GM12878 (cell line): ENCODE results near the gene GRIN2A. TPM values are rescaled to one million over a fixed set of nuclear protein-coding genes. Genes with fewer than 3 reads are reported as not detected.

Experiments
- ATAC-seq: fragments of 200-7000 bp; cut with Tn5 transposase; 3 replicates; pipeline ENCODE4 v1.9.1; 2020; ENCODE audit warnings: mild to moderate bottlenecking, moderate library complexity
- BruUV-seq: library from RNA; stranded (reverse); fragments of 400-500 nt; replicated peaks from 2 replicates; lab custom pipeline; 2021; lab: Mats Ljungman, UMichigan
- CTCF ChIA-PET: fragments of 300-600 bp; sonication (Branson Sonifier 250); formaldehyde crosslinking; extraction: SDS; loops from one replicate; lab custom pipeline; 2021; ENCODE audit warnings: inconsistent platforms; lab: Yijun Ruan, JAX
- POLR2A ChIA-PET: fragments of 350-600 bp; formaldehyde crosslinking; extraction: SDS; loops from one replicate; lab custom pipeline; 2021; ENCODE audit warnings: inconsistent platforms; lab: Charles Lee
- RAD21 ChIA-PET: fragments of 300-600 bp; sonication (Branson Sonifier 250); formaldehyde crosslinking; loops from one replicate; lab custom pipeline; 2023; ENCODE audit warnings: antibody characterized with exemption; ENCODE audit not compliant: unreplicated experiment; lab: Charles Lee
- SMC1A ChIA-PET: fragments of 300-600 bp; sonication (Branson Sonifier 250); formaldehyde crosslinking; loops from one replicate; lab custom pipeline; 2023; ENCODE audit not compliant: unreplicated experiment, uncharacterized antibody; lab: Charles Lee
- DNase-seq: peaks from one replicate; pipeline ENCODE4 v3.0.0-alpha.2; 2011; ENCODE audit warnings: low read depth, low spot score
- FAIRE-seq: peaks from 3 replicates; lab custom pipeline; 2011; peaks lifted over from hg19 to GRCh38; lab: Jason Lieb, UNC
- H2AFZ ChIP-seq: 2 replicates; pipeline ENCODE4 v1.6.0; 2011; ENCODE audit warnings: low read depth, low read length, control low read depth; ENCODE audit not compliant: control insufficient read depth
- H3K27ac ChIP-seq: 2 replicates; pipeline ENCODE4 v1.5.1; 2011; ENCODE audit warnings: control low read depth; ENCODE audit not compliant: control insufficient read depth, insufficient read depth
- H3K27me3 ChIP-seq, 2 experiments: replicated peaks in 1 of 2; 2 replicates each; pipeline versions ENCODE4 v1.6.0 to v1.6.1; 2011; ENCODE audit warnings: low read length in 1 of 2; ENCODE audit not compliant: control insufficient read depth in 2 of 2, insufficient read depth in 2 of 2
- H3K36me3 ChIP-seq, 2 experiments: 2 replicates each; pipeline ENCODE4 v1.5.1; 2011; ENCODE audit warnings: low read length in 1 of 2; ENCODE audit not compliant: control insufficient read depth in 2 of 2, insufficient read depth in 2 of 2
- H3K4me1 ChIP-seq: 2 replicates; pipeline ENCODE4 v1.6.1; 2011; ENCODE audit warnings: mild to moderate bottlenecking, low read length, moderate library complexity, mixed read lengths; ENCODE audit not compliant: control insufficient read depth, insufficient read depth
- H3K4me2 ChIP-seq: 2 replicates; pipeline ENCODE4 v1.6.0; 2011; ENCODE audit warnings: control low read depth; ENCODE audit not compliant: control insufficient read depth, insufficient read depth
- H3K4me3 ChIP-seq: fragments of 200-600 bp; sonication (generic); 2 replicates; pipeline ENCODE4 v1.5.1; 2016
- H3K79me2 ChIP-seq: 2 replicates; pipeline ENCODE4 v1.6.0; 2011; ENCODE audit warnings: low read length; ENCODE audit not compliant: control insufficient read depth, insufficient read depth
- H3K9ac ChIP-seq: 2 replicates; pipeline ENCODE4 v1.8.0; 2011; ENCODE audit warnings: low read length, control low read depth, mixed read lengths; ENCODE audit not compliant: control insufficient read depth, insufficient read depth
- H3K9me3 ChIP-seq: replicated peaks from 3 replicates; pipeline ENCODE4 v1.5.1; 2011; ENCODE audit warnings: mild to moderate bottlenecking, low read length; ENCODE audit not compliant: control insufficient read depth, insufficient read depth
- H4K20me1 ChIP-seq: 2 replicates; pipeline ENCODE4 v1.6.0; 2011; ENCODE audit not compliant: control insufficient read depth, insufficient read depth
- FOXK2 ChIP-seq: fragments of 450-650 bp; IDR thresholded peaks from 2 replicates; pipeline ENCODE4 v1.6.1; 2017; ENCODE audit warnings: mild to moderate bottlenecking, moderate library complexity
- ZBED1 ChIP-seq: IDR thresholded peaks from 2 replicates; pipeline ENCODE4 v1.6.1; 2016; ENCODE audit warnings: borderline replicate concordance
- WGBS: methylation state at CpG from one replicate; pipeline ENCODE4 v1.1.6; 2016; ENCODE audit warnings: low lambda C conversion rate; ENCODE audit not compliant: insufficient replicate concordance, insufficient coverage; ENCODE audit errors: missing lambda C conversion rate; 5-methylcytosine and 5-hydroxymethylcytosine counted together
- in situ Hi-C: fragments of 300-500 bp; cut with MboI; formaldehyde crosslinking; loops from 9 replicates; pipeline ENCODE4 v1.14.3; 2018; ENCODE audit warnings: mixed read lengths
- intact Hi-C: fragments of 100-400 bp; cut with micrococcal nuclease; formaldehyde crosslinking; loops from one replicate; pipeline ENCODE4 v1.14.2; 2022; ENCODE audit not compliant: unreplicated experiment
- polyA plus RNA-seq, 11 experiments: library from polyadenylated mRNA; depleted of rRNA in 4 of 11; unstranded in 6 of 11; stranded (reverse) in 5 of 11; fragments of >200 nt; fragmentation: Nextera tagmentation in 4 of 11; fragmentation: Illumina TruSeq in 1 of 11; extraction: Ambion mirVana in 4 of 11; extraction: Trizol in 1 of 11; gene quantifications; 1 replicate in 1 of 11; 2 replicates in 10 of 11; pipeline versions ENCODE4 v1.2.1 to v1.2.3, GENCODE V29; 2011 to 2016; ENCODE audit warnings: inconsistent platforms in 2 of 11, missing spikeins in 2 of 11, low read depth in 1 of 11
- total RNA-seq, 4 experiments: library from RNA; depleted of rRNA in 3 of 4; stranded (reverse); fragments of >200 nt in 3 of 4; fragmentation: Illumina TruSeq in 1 of 4; extraction: Trizol in 1 of 4; gene quantifications; 2 replicates each; pipeline versions ENCODE4 v1.2.1 to v1.2.3, GENCODE V29; 2013 to 2021
- TF ChIP-seq, protein P1 (sequence below): IDR thresholded peaks from 2 replicates; pipeline ENCODE4 v1.6.1; 2012; ENCODE audit warnings: improper control_type of control experiment, low read depth, low read length; ENCODE audit not compliant: insufficient replicate concordance
- TF ChIP-seq, protein P2 (sequence below): IDR thresholded peaks from 2 replicates; pipeline ENCODE4 v1.6.1; 2012; ENCODE audit warnings: mild to moderate bottlenecking, low read depth, low read length
- TF ChIP-seq, protein P3 (sequence below): fragments of 450-650 bp; formaldehyde crosslinking; IDR thresholded peaks from 2 replicates; pipeline ENCODE4 v1.4.0; 2020; ENCODE audit warnings: mild to moderate bottlenecking, moderate library complexity

GRIN2A gene
- total and polyA plus RNA-seq, 10 of the 15 experiments (the other 5 are each of a cell fraction or from before 2014, with no cell fraction given): 2.4 to 13.3 (median 7.3) TPM

- TF ChIP-seq, protein P1, sequence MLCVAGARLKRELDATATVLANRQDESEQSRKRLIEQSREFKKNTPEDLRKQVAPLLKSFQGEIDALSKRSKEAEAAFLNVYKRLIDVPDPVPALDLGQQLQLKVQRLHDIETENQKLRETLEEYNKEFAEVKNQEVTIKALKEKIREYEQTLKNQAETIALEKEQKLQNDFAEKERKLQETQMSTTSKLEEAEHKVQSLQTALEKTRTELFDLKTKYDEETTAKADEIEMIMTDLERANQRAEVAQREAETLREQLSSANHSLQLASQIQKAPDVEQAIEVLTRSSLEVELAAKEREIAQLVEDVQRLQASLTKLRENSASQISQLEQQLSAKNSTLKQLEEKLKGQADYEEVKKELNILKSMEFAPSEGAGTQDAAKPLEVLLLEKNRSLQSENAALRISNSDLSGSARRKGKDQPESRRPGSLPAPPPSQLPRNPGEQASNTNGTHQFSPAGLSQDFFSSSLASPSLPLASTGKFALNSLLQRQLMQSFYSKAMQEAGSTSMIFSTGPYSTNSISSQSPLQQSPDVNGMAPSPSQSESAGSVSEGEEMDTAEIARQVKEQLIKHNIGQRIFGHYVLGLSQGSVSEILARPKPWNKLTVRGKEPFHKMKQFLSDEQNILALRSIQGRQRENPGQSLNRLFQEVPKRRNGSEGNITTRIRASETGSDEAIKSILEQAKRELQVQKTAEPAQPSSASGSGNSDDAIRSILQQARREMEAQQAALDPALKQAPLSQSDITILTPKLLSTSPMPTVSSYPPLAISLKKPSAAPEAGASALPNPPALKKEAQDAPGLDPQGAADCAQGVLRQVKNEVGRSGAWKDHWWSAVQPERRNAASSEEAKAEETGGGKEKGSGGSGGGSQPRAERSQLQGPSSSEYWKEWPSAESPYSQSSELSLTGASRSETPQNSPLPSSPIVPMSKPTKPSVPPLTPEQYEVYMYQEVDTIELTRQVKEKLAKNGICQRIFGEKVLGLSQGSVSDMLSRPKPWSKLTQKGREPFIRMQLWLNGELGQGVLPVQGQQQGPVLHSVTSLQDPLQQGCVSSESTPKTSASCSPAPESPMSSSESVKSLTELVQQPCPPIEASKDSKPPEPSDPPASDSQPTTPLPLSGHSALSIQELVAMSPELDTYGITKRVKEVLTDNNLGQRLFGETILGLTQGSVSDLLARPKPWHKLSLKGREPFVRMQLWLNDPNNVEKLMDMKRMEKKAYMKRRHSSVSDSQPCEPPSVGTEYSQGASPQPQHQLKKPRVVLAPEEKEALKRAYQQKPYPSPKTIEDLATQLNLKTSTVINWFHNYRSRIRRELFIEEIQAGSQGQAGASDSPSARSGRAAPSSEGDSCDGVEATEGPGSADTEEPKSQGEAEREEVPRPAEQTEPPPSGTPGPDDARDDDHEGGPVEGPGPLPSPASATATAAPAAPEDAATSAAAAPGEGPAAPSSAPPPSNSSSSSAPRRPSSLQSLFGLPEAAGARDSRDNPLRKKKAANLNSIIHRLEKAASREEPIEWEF: no peak
- TF ChIP-seq, all 136 proteins: peak for 0
These were observed 42.6 kb upstream of the GRIN2A start (continued) for GRCh38 chr16:10224850-10225249.

GRCh38 chr16:10220942-10221341 lies 38.7 kb upstream of the GRIN2A start:
- no peak for DNase-seq
- H3K4me2 ChIP-seq: no peak overlapping the region
- BruUV-seq: no TSS peak
- H3K4me3 ChIP-seq: no peak overlapping the region
- CTCF ChIA-PET: no interaction called here
- RAD21 ChIA-PET: interaction anchor here (0.6 kb wide), 1 partner anchor 109 kb away, joined by 3 read pairs; no protein-coding TSS in a partner anchor
- no peaks in the 10 kb centered on the region for H3K4me1 ChIP-seq
- no peaks in the 10 kb centered on the region for H3K79me2 ChIP-seq
- H2AFZ ChIP-seq: no peak overlapping the region
- no peak overlapping the region for H3K9ac ChIP-seq
- H3K9me3 ChIP-seq: no peaks in the 10 kb centered on the region; the same call in 2 of the 3 replicates
- H3K27me3 ChIP-seq: no peaks in the 10 kb centered on the region
- intact Hi-C loops: no loop called here
- POLR2A ChIA-PET: interaction anchor here (0.6 kb wide), 1 partner anchor 75 kb away, joined by 4 read pairs; no protein-coding TSS in a partner anchor
- H3K36me3 ChIP-seq: no peaks in the 10 kb centered on the region
- WGBS: 4% methylated on average over 3 of the region's 3 CpGs
- H4K20me1 ChIP-seq: no peaks in the 10 kb centered on the region
- in situ Hi-C loops: no loop called here
- H3K27ac ChIP-seq: no peak overlapping the region
- no peak for FAIRE-seq
- SMC1A ChIA-PET: interaction anchor here (0.6 kb wide), 1 partner anchor 14 kb away, joined by 3 read pairs; no protein-coding TSS in a partner anchor
- no peak for ATAC-seq
- no peak for TF ChIP-seq ZBED1
- TF ChIP-seq, protein P2, sequence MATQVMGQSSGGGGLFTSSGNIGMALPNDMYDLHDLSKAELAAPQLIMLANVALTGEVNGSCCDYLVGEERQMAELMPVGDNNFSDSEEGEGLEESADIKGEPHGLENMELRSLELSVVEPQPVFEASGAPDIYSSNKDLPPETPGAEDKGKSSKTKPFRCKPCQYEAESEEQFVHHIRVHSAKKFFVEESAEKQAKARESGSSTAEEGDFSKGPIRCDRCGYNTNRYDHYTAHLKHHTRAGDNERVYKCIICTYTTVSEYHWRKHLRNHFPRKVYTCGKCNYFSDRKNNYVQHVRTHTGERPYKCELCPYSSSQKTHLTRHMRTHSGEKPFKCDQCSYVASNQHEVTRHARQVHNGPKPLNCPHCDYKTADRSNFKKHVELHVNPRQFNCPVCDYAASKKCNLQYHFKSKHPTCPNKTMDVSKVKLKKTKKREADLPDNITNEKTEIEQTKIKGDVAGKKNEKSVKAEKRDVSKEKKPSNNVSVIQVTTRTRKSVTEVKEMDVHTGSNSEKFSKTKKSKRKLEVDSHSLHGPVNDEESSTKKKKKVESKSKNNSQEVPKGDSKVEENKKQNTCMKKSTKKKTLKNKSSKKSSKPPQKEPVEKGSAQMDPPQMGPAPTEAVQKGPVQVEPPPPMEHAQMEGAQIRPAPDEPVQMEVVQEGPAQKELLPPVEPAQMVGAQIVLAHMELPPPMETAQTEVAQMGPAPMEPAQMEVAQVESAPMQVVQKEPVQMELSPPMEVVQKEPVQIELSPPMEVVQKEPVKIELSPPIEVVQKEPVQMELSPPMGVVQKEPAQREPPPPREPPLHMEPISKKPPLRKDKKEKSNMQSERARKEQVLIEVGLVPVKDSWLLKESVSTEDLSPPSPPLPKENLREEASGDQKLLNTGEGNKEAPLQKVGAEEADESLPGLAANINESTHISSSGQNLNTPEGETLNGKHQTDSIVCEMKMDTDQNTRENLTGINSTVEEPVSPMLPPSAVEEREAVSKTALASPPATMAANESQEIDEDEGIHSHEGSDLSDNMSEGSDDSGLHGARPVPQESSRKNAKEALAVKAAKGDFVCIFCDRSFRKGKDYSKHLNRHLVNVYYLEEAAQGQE: no peak
- TF ChIP-seq, protein P3, sequence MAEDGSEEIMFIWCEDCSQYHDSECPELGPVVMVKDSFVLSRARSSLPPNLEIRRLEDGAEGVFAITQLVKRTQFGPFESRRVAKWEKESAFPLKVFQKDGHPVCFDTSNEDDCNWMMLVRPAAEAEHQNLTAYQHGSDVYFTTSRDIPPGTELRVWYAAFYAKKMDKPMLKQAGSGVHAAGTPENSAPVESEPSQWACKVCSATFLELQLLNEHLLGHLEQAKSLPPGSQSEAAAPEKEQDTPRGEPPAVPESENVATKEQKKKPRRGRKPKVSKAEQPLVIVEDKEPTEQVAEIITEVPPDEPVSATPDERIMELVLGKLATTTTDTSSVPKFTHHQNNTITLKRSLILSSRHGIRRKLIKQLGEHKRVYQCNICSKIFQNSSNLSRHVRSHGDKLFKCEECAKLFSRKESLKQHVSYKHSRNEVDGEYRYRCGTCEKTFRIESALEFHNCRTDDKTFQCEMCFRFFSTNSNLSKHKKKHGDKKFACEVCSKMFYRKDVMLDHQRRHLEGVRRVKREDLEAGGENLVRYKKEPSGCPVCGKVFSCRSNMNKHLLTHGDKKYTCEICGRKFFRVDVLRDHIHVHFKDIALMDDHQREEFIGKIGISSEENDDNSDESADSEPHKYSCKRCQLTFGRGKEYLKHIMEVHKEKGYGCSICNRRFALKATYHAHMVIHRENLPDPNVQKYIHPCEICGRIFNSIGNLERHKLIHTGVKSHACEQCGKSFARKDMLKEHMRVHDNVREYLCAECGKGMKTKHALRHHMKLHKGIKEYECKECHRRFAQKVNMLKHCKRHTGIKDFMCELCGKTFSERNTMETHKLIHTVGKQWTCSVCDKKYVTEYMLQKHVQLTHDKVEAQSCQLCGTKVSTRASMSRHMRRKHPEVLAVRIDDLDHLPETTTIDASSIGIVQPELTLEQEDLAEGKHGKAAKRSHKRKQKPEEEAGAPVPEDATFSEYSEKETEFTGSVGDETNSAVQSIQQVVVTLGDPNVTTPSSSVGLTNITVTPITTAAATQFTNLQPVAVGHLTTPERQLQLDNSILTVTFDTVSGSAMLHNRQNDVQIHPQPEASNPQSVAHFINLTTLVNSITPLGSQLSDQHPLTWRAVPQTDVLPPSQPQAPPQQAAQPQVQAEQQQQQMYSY (CRISPR knock-in tag): no peak
- TF ChIP-seq FOXK2: no peak
